A549 treated with AZD9567 at 1 μM for 4 hours (cell line): Measurements from ENCODE around the gene SNRPD3. TPM values are rescaled to one million over a fixed set of nuclear protein-coding genes. Genes with fewer than 3 reads are reported as not detected.

Source experiments
- total RNA-seq: library from RNA; stranded (reverse); fragments of 200-300 nt; extraction: Qiagen RNA extraction; gene quantifications from 5 replicates; pipeline ENCODE4 v1.2.3, GENCODE V29; 2022; ENCODE audit not compliant: insufficient read depth

The SNRPD3 gene
- total RNA-seq, result 137 to 310 TPM (median 150 TPM) in 5 replicates

GRCh38 chr22:24555165-24556039 lies at the start of gene SNRPD3:
TSS of gene SNRPD3 (plus strand) at chr22:24555999. CDS start at chr22:24557675, 1,676 bp downstream.

GRCh38 chr22:24554313-24555164 lies 1.3 kb upstream of the SNRPD3 start, which contains the start of gene GUCD1:
TSS of gene GUCD1 (minus strand) at chr22:24555138. CDS start at chr22:24554991, 147 bp downstream.

DNA sequence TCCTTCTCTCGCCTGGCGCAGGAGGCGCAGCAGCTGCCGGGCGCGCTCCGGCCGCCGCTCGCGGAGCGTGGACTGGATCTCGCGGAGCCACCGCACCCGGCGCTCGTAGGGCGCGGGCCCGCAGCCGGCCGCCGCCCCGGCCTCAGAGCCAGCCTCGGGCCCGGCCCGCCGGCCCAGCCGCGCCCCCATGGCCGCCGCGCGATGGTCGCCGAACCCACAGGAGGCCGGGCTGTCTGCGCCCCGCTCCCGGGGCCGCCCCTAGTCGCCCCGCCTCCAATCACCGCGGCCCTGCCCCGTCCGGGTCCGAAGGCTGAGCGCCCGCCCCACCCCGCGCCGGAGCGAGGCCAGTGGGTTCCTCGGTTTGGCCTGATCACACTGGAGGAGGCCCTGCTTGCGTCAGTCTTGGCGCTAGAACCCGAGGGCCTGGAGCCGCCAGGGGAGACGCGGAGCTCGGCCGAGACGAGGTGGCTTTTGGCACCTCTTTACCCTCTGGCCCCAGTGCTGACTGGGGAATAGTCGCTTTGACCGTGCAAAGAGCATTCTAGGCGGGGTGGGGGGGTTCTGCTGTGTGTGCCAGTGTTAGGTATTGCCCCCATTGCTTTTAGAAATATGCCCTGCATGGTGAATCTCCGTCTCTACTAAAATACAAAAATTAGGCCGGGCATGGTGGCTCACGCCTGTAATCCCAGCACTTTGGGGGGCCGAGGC lies 37.2 kb downstream of the SNRPD3 start, which contains the start of gene LRRC75B:
Gene LRRC75B, minus strand, starts transcription at position 223 of the 708 bp plus-strand sequence. Its CDS starts 34 bp downstream, at position 189.

DNA sequence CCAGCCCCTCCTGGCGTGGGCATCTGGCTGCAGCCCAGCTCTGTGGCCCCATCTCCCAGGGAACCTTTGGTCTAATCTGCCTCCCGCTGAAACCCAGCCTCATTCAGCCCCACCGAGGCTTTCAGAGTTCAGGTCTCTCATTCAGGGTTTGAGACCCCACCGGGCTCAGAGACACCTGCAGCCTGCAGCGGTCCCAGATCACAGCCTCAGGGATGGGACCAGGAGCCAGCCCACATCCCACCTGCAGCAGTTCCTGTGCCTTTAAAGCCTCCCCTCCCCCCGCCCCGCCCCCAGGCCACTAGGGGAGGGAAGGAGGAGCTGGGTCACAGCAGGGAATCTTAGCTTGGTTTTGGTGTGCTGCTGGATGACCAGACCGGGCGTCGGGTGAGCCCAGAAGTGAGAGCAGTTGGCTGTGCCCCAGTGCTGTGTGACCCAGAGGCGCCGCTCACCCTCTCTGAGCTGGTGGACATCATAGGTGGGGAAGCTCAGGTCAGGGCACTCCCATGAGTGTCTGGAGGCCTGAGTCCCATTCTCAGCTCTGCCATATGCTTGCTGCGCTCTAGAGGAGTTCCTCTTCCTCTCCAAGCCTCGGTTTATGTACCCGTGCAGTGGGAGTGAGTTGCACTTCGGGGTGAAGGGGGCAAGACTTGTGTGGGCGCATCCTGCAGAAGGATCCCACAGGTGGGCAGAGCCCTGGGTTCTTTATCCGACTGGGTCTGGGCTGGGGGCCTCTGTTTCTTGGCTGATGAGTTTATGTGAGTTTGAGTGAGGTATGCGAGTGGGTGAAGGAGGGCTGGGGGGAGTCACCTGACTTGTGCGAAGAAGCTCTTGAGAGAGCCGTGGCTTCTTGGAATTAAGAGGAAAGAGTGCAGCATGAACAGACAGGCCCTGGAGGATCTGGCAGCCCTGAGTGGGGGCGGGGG lies 47.3 kb downstream of the SNRPD3 start, which contains the start of gene GGT1:
Gene GGT1, plus strand, starts transcription at position 347 of the 923 bp plus-strand sequence. CDS start 7,889 bp downstream, outside the sequence.

Other genes starting within 250 kb of the SNRPD3 start
- gene ADORA2A, start 128.4 kb upstream of the SNRPD3 start, total RNA-seq, result 0.84 to 0.99 TPM (median 0.93 TPM) in 4 of 5 replicates, not detected in the other
- gene UPB1, start 60.7 kb upstream of the SNRPD3 start, total RNA-seq, result not detected in 5 replicates
- gene GUCD1, start 861 bp upstream of the SNRPD3 start, total RNA-seq, result 44.2 to 50.4 TPM (median 46.5 TPM) in 5 replicates
- 5.2 to 9.0 TPM (median 8.6 TPM) in 5 replicates for gene LRRC75B, start 37.1 kb downstream of the SNRPD3 start, total RNA-seq
- gene GGT1, start 47.2 kb downstream of the SNRPD3 start, total RNA-seq, result 82.6 to 107 TPM (median 98.2 TPM) in 5 replicates
- gene PIWIL3, start 218.7 kb downstream of the SNRPD3 start, total RNA-seq, result not detected in 5 replicates